Measurements from ENCODE around the gene FGFR2. TPM values are rescaled to one million over a fixed set of nuclear protein-coding genes. Genes with fewer than 3 reads are reported as not detected.

The FGFR2 gene
- not detected for total RNA-seq

DNA sequence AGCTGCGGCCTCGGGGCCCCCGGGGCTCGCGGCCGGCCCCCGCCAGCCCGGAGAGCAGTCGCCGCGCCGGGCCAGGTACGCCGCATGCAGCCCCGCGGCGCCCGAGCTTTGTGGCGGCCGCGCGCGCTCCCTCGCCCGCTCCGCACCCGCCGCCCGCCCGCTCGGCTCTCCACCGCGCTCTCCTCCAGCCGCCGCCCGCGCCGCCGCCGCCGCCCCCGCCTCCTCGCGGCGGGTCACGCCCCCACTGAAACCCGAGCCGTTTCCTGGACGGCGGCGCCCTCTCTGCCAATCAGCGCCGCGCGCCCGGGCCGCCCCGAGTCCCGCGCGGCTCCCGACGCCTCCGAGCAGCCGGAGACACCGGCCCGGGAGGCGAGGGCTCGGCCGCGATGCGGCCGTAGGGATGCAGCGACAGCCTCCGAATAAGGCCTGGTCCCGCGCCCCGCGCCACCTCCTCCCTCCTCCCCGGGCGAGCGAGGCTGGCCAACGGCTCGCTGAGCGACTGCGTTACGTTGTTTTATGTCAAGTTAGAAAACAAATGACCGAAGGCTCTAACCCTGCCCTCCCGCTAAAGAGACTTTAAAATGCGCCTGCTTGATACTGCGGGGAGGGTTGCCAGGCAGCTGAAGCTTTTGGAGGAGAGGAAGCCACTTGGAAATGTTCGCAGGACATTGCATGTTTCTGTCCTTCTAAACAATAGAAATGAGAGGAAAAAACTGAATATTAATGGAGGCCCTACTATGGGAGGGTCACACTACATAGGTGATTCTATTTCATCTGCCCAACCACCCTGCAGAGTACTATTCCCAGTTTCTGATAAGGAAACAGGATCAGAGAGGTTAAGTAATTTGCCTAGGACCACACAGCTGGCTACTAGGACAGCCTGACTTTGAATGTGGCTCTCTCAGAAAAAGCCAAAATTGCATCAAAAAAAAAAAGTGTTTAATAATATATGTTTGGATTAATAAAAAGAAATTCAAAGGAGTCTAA lies at the start of gene FGFR2:
Gene FGFR2, minus strand, starts transcription at position 182 of the 987 bp plus-strand sequence. CDS start 4,627 bp downstream, outside the sequence.
- DNase-seq: peak; percentile 36
- intact Hi-C loops (cut with DNase I, micrococcal nuclease): no loop called here
- no peaks in the 10 kb centered on the region for H3K36me3 Mint-ChIP-seq (ENCODE audit: low read depth)

DNA sequence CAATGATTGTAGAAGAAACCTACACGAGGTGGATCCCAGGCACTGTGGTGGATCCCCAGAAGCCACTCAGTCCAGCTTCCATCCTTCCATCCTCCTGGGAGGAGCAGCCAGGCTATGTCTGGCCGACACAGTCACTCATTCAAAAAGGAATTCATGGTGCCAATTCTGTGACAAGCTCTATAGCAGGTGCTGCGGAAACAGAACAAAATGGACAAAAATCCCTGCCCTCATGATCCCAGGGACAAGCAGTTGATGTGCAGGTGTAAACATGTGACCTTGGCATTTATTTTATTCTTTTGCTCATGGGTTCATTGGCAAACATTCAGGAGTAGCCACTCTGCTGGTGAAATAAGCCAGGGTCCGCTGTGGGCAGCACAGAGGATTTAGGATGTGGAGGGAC lies 49.2 kb upstream of the FGFR2 start:
- Mint-ChIP-seq H3K27me3 (peaks cover 5% of the 10 kb centered on the region), H3K4me1 (no peaks in the 10 kb centered on the region), H3K36me3 (ENCODE audit: low read depth) (no peaks in the 10 kb centered on the region), H3K27ac (no peak overlapping the region), H3K9me3 (ENCODE audit: low read depth) (no peaks in the 10 kb centered on the region), H3K4me3 (no peak overlapping the region)
- intact Hi-C loops (cut with DNase I, micrococcal nuclease): no loop called here
- ATAC-seq: no peak
- POLR2A ChIA-PET: no interaction called here
- CTCF ChIA-PET: no interaction called here
- no peak for DNase-seq

More for the DNA sequence above, at the start of gene FGFR2:
- H3K4me3 Mint-ChIP-seq: no peak within 1 kb of the TSS
- H3K27ac Mint-ChIP-seq: no peak within 1 kb of the TSS
- ChIA-PET CTCF (interaction anchor here (0.6 to 1.1 kb wide), 3 partner anchors 10 to 879 kb away, joined by 3 to 5 read pairs (median 4); no protein-coding TSS in a partner anchor), POLR2A (no interaction called here)
- H3K4me1 Mint-ChIP-seq: peaks cover 7% of the 10 kb centered on the region
- peak; percentile 66 for ATAC-seq
- H3K9me3 Mint-ChIP-seq (ENCODE audit: low read depth): no peaks in the 10 kb centered on the region
- H3K27me3 Mint-ChIP-seq: peaks cover 48% of the 10 kb centered on the region

- H3K27me3 Mint-ChIP-seq: peaks cover 3% of the 10 kb centered on the region
- no peaks in the 10 kb centered on the region for H3K36me3 Mint-ChIP-seq (ENCODE audit: low read depth)
- no peaks in the 10 kb centered on the region for H3K4me1 Mint-ChIP-seq
- H3K4me3 Mint-ChIP-seq: no peak overlapping the region
- CTCF ChIA-PET: interaction anchor here (0.6 kb wide), 1 partner anchor 1695 kb away, joined by 3 read pairs; no protein-coding TSS in a partner anchor
- peaks cover 5% of the 10 kb centered on the region for H3K9me3 Mint-ChIP-seq (ENCODE audit: low read depth)
- no peak overlapping the region for H3K27ac Mint-ChIP-seq
- ATAC-seq (no peak), DNase-seq (no peak)
- intact Hi-C loops (cut with DNase I, micrococcal nuclease): no loop called here
- POLR2A ChIA-PET: no interaction called here
These were observed 47.5 kb upstream of the FGFR2 start for GRCh38 chr10:121645696-121646095.

GRCh38 chr10:121644501-121644900 lies 46.3 kb upstream of the FGFR2 start:
- no peak overlapping the region for H3K4me3 Mint-ChIP-seq
- ChIA-PET POLR2A (no interaction called here), CTCF (interaction anchor here (0.8 kb wide), 1 partner anchor 9 kb away, joined by 3 read pairs; no protein-coding TSS in a partner anchor)
- no peaks in the 10 kb centered on the region for H3K36me3 Mint-ChIP-seq (ENCODE audit: low read depth)
- H3K9me3 Mint-ChIP-seq (ENCODE audit: low read depth): peaks cover 5% of the 10 kb centered on the region
- no peaks in the 10 kb centered on the region for H3K4me1 Mint-ChIP-seq
- ATAC-seq (no peak), DNase-seq (no peak)
- intact Hi-C loops (cut with DNase I, micrococcal nuclease): no loop called here
- H3K27ac Mint-ChIP-seq: no peak overlapping the region
- H3K27me3 Mint-ChIP-seq: peaks cover 3% of the 10 kb centered on the region

DNA sequence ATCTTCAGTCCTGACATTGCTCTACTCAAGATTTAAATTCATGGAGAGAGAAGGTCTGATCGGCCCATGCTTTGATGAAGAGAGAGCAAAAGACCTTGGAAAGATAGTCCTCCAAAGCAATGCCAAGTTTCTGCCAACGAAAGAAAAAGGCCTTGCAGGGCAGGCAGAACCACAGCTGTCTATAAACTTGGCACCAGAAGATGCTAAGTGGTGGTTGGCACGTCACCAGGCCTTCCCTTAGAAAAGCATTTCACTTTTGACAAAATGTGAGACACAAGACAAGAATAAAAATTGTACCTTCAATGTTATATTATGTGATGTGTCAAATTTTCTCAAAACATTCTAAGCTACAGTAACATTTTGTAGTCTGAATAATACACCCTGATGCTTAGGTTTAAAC lies 42.0 kb upstream of the FGFR2 start:
- POLR2A ChIA-PET: no interaction called here
- Mint-ChIP-seq H3K4me1 (no peaks in the 10 kb centered on the region), H3K36me3 (ENCODE audit: low read depth) (no peaks in the 10 kb centered on the region), H3K9me3 (ENCODE audit: low read depth) (peaks cover 8% of the 10 kb centered on the region), H3K27ac (no peak overlapping the region), H3K4me3 (no peak overlapping the region), H3K27me3 (no peaks in the 10 kb centered on the region)
- intact Hi-C loops (cut with DNase I, micrococcal nuclease): no loop called here
- ATAC-seq: no peak
- CTCF ChIA-PET: no interaction called here
- no peak for DNase-seq

DNA sequence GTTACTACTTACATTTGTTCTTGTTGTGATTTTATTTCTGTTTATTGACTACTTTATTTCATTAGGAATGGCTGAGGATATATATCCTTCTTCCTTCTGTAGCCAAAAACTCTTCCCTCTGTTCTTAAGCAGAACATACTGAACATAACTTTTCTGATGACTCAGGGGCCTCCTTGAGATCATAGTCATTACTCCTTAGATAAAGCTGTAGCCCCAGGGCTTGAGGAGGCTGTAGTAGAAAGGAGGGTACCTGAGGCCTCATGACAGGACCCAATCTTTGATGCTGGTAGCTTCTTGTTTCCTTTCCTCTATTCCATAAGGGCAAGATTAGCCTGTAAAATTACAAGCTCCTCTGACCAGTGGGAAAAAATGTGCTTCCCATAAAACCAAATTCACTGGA lies 41.2 kb upstream of the FGFR2 start:
- intact Hi-C loops (cut with DNase I, micrococcal nuclease): no loop called here
- Mint-ChIP-seq H3K4me3 (no peak overlapping the region), H3K9me3 (ENCODE audit: low read depth) (peaks cover 8% of the 10 kb centered on the region), H3K4me1 (no peaks in the 10 kb centered on the region), H3K27me3 (no peaks in the 10 kb centered on the region), H3K36me3 (ENCODE audit: low read depth) (no peaks in the 10 kb centered on the region), H3K27ac (no peak overlapping the region)
- POLR2A ChIA-PET: no interaction called here
- ATAC-seq: no peak
- CTCF ChIA-PET: interaction anchor here (0.5 kb wide), 1 partner anchor 246 kb away, joined by 3 read pairs; no protein-coding TSS in a partner anchor
- no peak for DNase-seq

- intact Hi-C loops (cut with DNase I, micrococcal nuclease): no loop called here
- H3K4me1 Mint-ChIP-seq: no peaks in the 10 kb centered on the region
- POLR2A ChIA-PET: no interaction called here
These were observed 39.2 kb upstream of the FGFR2 start for GRCh38 chr10:121637437-121637836.

DNA sequence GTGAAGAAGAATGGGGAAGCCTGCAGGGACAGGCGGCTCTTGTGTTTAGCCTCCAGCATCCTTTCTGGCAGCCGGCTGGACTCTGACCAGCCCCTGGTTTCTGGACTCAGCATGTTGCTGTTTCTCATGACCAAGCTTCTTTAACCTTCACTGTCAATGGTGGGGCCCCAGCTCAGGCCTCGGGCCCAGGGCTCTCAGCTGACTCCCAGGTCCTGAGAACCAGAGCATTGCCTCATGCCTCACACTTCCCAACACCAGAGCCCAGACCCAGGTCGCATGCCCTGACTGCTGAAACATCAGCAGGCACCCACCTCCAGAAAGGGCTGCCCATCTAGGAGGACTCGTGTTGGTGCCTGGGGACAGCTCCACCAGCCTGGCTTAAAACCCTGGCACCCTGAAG lies 34.8 kb upstream of the FGFR2 start:
- intact Hi-C loops (cut with DNase I, micrococcal nuclease): no loop called here
- ChIA-PET CTCF (no interaction called here), POLR2A (no interaction called here)
- H3K27me3 Mint-ChIP-seq: peaks cover 3% of the 10 kb centered on the region
- peaks cover under 1% of the 10 kb centered on the region for H3K9me3 Mint-ChIP-seq (ENCODE audit: low read depth)
- no peak overlapping the region for H3K27ac Mint-ChIP-seq
- no peak overlapping the region for H3K4me3 Mint-ChIP-seq
- no peaks in the 10 kb centered on the region for H3K36me3 Mint-ChIP-seq (ENCODE audit: low read depth)
- ATAC-seq (no peak), DNase-seq (no peak)
- no peaks in the 10 kb centered on the region for H3K4me1 Mint-ChIP-seq

More at GRCh38 chr10:121637437-121637836, 39.2 kb upstream of the FGFR2 start:
- Mint-ChIP-seq H3K27me3 (no peaks in the 10 kb centered on the region), H3K4me3 (no peak overlapping the region), H3K9me3 (ENCODE audit: low read depth) (peaks cover 8% of the 10 kb centered on the region), H3K36me3 (ENCODE audit: low read depth) (no peaks in the 10 kb centered on the region), H3K27ac (no peak overlapping the region)
- ATAC-seq: no peak
- CTCF ChIA-PET: no interaction called here
- DNase-seq: no peak

- CTCF ChIA-PET: no interaction called here
- intact Hi-C loops (cut with DNase I, micrococcal nuclease): no loop called here
These were observed 33.3 kb upstream of the FGFR2 start for GRCh38 chr10:121631365-121632029.

GRCh38 chr10:121628859-121629258 lies 30.6 kb upstream of the FGFR2 start:
- peaks cover 3% of the 10 kb centered on the region for H3K27me3 Mint-ChIP-seq
- ChIA-PET POLR2A (no interaction called here), CTCF (no interaction called here)
- H3K4me3 Mint-ChIP-seq: no peak overlapping the region
- H3K4me1 Mint-ChIP-seq: no peaks in the 10 kb centered on the region
- ATAC-seq (no peak), DNase-seq (no peak)
- H3K27ac Mint-ChIP-seq: no peak overlapping the region
- intact Hi-C loops (cut with DNase I, micrococcal nuclease): no loop called here
- H3K36me3 Mint-ChIP-seq (ENCODE audit: low read depth): no peaks in the 10 kb centered on the region
- no peaks in the 10 kb centered on the region for H3K9me3 Mint-ChIP-seq (ENCODE audit: low read depth)

More at GRCh38 chr10:121631365-121632029, 33.3 kb upstream of the FGFR2 start:
- H3K4me3 Mint-ChIP-seq: no peak overlapping the region
- H3K36me3 Mint-ChIP-seq (ENCODE audit: low read depth): no peaks in the 10 kb centered on the region
- ATAC-seq: no peak
- H3K9me3 Mint-ChIP-seq (ENCODE audit: low read depth): no peaks in the 10 kb centered on the region
- H3K27me3 Mint-ChIP-seq: peaks cover 3% of the 10 kb centered on the region
- POLR2A ChIA-PET: no interaction called here
- no peaks in the 10 kb centered on the region for H3K4me1 Mint-ChIP-seq
- DNase-seq: no peak
- no peak overlapping the region for H3K27ac Mint-ChIP-seq

- Mint-ChIP-seq H3K27me3 (peaks cover 3% of the 10 kb centered on the region), H3K36me3 (ENCODE audit: low read depth) (no peaks in the 10 kb centered on the region), H3K9me3 (ENCODE audit: low read depth) (no peaks in the 10 kb centered on the region), H3K4me3 (no peak overlapping the region), H3K4me1 (no peaks in the 10 kb centered on the region), H3K27ac (no peak overlapping the region)
- POLR2A ChIA-PET: no interaction called here
- DNase-seq (no peak), ATAC-seq (no peak)
- intact Hi-C loops (cut with DNase I, micrococcal nuclease): no loop called here
- CTCF ChIA-PET: no interaction called here
These were observed 29.8 kb upstream of the FGFR2 start for GRCh38 chr10:121627876-121628581.
